CD4-positive, alpha-beta T cell treated with Interleukin-6 for 4 hours (primary cell): Measurements from ENCODE around the gene PPP2R5A.
"Not testable (repeated sequence)": the region's sequence is repeated elsewhere in the genome, so short reads cannot be mapped to it uniquely, and the experiment has no call there.

Source experiments
- DNase-seq: peaks from one replicate; pipeline ENCODE4 v3.0.0-alpha.2; 2020; ENCODE audit warnings: mixed read lengths

The PPP2R5A gene

GRCh38 chr1:212269306-212269705 is 15.9 kb upstream of the PPP2R5A start:
- no peak for DNase-seq

GRCh38 chr1:212270564-212270963 is 14.6 kb upstream of the PPP2R5A start:
- no peak for DNase-seq

- no peak for DNase-seq
Observed at GRCh38 chr1:212271234-212271633, 14.0 kb upstream of the PPP2R5A start.

GRCh38 chr1:212271823-212272485 is 13.3 kb upstream of the PPP2R5A start:
- no peak for DNase-seq

GRCh38 chr1:212281590-212281989 is 3.6 kb upstream of the PPP2R5A start:
- DNase-seq: no peak

- peak; percentile 13 for DNase-seq
Observed at GRCh38 chr1:212283741-212284140, 1.5 kb upstream of the PPP2R5A start.

- DNase-seq: no peak
Observed at GRCh38 chr1:212284332-212284743, 872 bp upstream of the PPP2R5A start.

GRCh38 chr1:212285685-212286555 is 710 bp downstream of the PPP2R5A start:
- peak; percentile 74 for DNase-seq

GRCh38 chr1:212286556-212287131 is 1.4 kb downstream of the PPP2R5A start:
- DNase-seq: no peak

GRCh38 chr1:212287261-212287895 is 2.2 kb downstream of the PPP2R5A start:
- no peak for DNase-seq

GRCh38 chr1:212287995-212288394 is 2.8 kb downstream of the PPP2R5A start:
- not testable (repeated sequence) for DNase-seq

GRCh38 chr1:212288615-212289014 is 3.4 kb downstream of the PPP2R5A start:
- no peak for DNase-seq

GRCh38 chr1:212289262-212290077 is 4.3 kb downstream of the PPP2R5A start:
- DNase-seq: no peak

GRCh38 chr1:212290608-212291007 is 5.4 kb downstream of the PPP2R5A start:
- no peak for DNase-seq

- peak; percentile 13 for DNase-seq
Observed at GRCh38 chr1:212291505-212292134, 6.4 kb downstream of the PPP2R5A start.

GRCh38 chr1:212292250-212293105 is 7.3 kb downstream of the PPP2R5A start:
- DNase-seq: no peak

- no peak for DNase-seq
Observed at GRCh38 chr1:212293579-212293978, 8.4 kb downstream of the PPP2R5A start.

GRCh38 chr1:212294983-212295382 is 9.8 kb downstream of the PPP2R5A start:
- DNase-seq: no peak

- no peak for DNase-seq
Observed at GRCh38 chr1:212295579-212295978, 10.4 kb downstream of the PPP2R5A start.

GRCh38 chr1:212297338-212297737 is 12.1 kb downstream of the PPP2R5A start:
- no peak for DNase-seq

GRCh38 chr1:212301580-212301979 is 16.4 kb downstream of the PPP2R5A start:
- DNase-seq: no peak
